ENCODE results near the gene RAPGEF4.

The RAPGEF4 gene

GRCh38 chr2:172924097-172924660, 188.5 kb downstream of the RAPGEF4 start:
- TF ChIP-seq POLR2AphosphoS5 (IDR thresholded peaks at IDR 0.05; ENCODE audit: low read depth, low read length) (no peak), TAF1 (IDR thresholded peaks at IDR 0.05; ENCODE audit: borderline replicate concordance, insufficient read depth, low read length) (no peak), SIN3A (IDR thresholded peaks at IDR 0.05; ENCODE audit: borderline replicate concordance, insufficient read depth, low read length) (no peak), FOXP2 (optimal IDR thresholded peaks at IDR 0.05; ENCODE audit: borderline replicate concordance, extremely low read depth, extremely low read length, insufficient read depth) (no peak), REST (IDR thresholded peaks at IDR 0.05; ENCODE audit: insufficient read depth in 1 of 2, low read depth in 2 of 2, low read length in 2 of 2) (no peak)

GRCh38 chr2:172925600-172925999, 190.0 kb downstream of the RAPGEF4 start:
- TF ChIP-seq REST (IDR thresholded peaks at IDR 0.05; ENCODE audit: insufficient read depth in 1 of 2, low read depth in 2 of 2, low read length in 2 of 2) = no peak
- no peak for TF ChIP-seq TAF1 (IDR thresholded peaks at IDR 0.05; ENCODE audit: borderline replicate concordance, insufficient read depth, low read length)
- TF ChIP-seq POLR2AphosphoS5 (IDR thresholded peaks at IDR 0.05; ENCODE audit: low read depth, low read length) = no peak
- TF ChIP-seq FOXP2 (optimal IDR thresholded peaks at IDR 0.05; ENCODE audit: borderline replicate concordance, extremely low read depth, extremely low read length, insufficient read depth) = no peak
- no peak for TF ChIP-seq SIN3A (IDR thresholded peaks at IDR 0.05; ENCODE audit: borderline replicate concordance, insufficient read depth, low read length)

GRCh38 chr2:172926785-172927640, 191.4 kb downstream of the RAPGEF4 start:
- TF ChIP-seq TAF1 (IDR thresholded peaks at IDR 0.05; ENCODE audit: borderline replicate concordance, insufficient read depth, low read length) (no peak), SIN3A (IDR thresholded peaks at IDR 0.05; ENCODE audit: borderline replicate concordance, insufficient read depth, low read length) (no peak), REST (IDR thresholded peaks at IDR 0.05; ENCODE audit: insufficient read depth in 1 of 2, low read depth in 2 of 2, low read length in 2 of 2) (no peak), FOXP2 (optimal IDR thresholded peaks at IDR 0.05; ENCODE audit: borderline replicate concordance, extremely low read depth, extremely low read length, insufficient read depth) (no peak), POLR2AphosphoS5 (IDR thresholded peaks at IDR 0.05; ENCODE audit: low read depth, low read length) (no peak)

- TF ChIP-seq REST (IDR thresholded peaks at IDR 0.05; ENCODE audit: insufficient read depth in 1 of 2, low read depth in 2 of 2, low read length in 2 of 2) (no peak), FOXP2 (optimal IDR thresholded peaks at IDR 0.05; ENCODE audit: borderline replicate concordance, extremely low read depth, extremely low read length, insufficient read depth) (no peak), SIN3A (IDR thresholded peaks at IDR 0.05; ENCODE audit: borderline replicate concordance, insufficient read depth, low read length) (no peak), POLR2AphosphoS5 (IDR thresholded peaks at IDR 0.05; ENCODE audit: low read depth, low read length) (no peak), TAF1 (IDR thresholded peaks at IDR 0.05; ENCODE audit: borderline replicate concordance, insufficient read depth, low read length) (no peak)
These were observed 192.2 kb downstream of the RAPGEF4 start for GRCh38 chr2:172927641-172928357.
